CD4-positive, alpha-beta T cell treated with Interleukin-4 for 4 hours (primary cell): ENCODE data around the gene OLIG3.
A peak's percentile ranks its signal among the peaks of the same experiment; 100 is the strongest.

ENCODE experiments used
- DNase-seq: peaks from one replicate; pipeline ENCODE4 v3.0.0-alpha.2; 2020

OLIG3 gene

DNA sequence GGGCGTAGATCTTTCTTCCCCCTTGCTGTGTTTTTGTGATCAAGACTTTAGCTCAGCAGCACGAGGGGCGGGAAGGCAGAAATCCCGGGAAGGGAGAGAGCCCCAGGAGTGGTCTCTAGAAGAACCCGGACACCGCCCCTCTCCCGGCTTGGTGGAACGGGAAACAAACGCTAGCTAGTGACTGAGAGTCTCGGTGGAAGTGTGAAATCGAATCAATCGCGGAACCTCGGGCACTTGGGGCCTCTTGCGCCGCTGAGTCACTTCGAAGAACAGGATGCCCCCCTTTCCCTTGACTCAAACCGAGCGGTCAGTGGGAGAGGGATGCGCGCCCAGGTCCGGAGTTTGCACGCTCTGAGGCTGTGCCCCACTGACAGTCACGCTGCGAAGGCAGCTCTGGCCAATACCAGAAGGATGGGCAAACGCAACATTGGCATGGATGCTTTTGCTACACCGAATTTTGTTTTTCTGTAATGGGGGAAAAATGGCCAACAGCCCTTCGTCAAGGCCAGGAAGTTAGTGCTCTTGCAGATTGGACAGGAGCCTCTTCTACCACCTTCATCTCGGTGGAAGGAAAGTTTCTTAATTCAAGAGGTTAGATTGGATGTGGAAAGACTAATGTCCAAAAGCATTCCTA is 1.6 kb upstream of the OLIG3 start:
- no peak for DNase-seq

DNA sequence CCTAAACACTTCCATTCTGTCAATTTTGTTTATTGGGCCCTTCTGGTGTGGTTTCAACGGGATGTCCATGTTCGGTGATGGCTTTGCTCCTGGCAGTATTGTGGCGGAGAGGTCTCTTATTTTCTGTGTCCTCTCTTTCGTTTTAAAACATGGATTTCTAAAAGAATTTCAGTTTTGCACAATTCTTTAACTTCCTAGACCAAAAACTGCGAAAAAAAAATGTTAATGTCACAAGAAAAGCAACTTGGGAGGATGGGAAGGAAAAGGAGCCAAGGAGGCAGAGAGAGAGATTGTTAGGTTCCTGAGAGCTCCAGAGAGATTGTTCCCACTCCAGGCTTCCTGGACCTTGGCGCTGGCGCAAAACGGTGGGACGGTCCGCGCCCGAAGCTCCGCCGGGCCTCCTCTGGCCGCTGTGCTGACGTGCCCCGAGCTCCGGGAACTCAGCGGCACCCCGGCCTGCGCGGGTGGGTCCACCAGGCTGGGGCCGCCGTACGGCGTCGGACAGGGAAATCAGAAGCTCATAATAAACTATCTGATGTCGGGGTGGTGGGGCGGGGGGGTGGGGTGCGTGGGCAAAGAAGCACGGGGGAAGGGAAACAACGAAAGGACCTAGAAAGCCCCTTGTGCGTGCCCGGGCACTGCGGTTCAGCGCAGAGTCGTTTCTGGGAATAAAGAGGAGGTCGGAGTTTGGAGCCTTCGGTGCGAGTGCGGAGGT is 951 bp upstream of the OLIG3 start:
- no peak for DNase-seq

DNA sequence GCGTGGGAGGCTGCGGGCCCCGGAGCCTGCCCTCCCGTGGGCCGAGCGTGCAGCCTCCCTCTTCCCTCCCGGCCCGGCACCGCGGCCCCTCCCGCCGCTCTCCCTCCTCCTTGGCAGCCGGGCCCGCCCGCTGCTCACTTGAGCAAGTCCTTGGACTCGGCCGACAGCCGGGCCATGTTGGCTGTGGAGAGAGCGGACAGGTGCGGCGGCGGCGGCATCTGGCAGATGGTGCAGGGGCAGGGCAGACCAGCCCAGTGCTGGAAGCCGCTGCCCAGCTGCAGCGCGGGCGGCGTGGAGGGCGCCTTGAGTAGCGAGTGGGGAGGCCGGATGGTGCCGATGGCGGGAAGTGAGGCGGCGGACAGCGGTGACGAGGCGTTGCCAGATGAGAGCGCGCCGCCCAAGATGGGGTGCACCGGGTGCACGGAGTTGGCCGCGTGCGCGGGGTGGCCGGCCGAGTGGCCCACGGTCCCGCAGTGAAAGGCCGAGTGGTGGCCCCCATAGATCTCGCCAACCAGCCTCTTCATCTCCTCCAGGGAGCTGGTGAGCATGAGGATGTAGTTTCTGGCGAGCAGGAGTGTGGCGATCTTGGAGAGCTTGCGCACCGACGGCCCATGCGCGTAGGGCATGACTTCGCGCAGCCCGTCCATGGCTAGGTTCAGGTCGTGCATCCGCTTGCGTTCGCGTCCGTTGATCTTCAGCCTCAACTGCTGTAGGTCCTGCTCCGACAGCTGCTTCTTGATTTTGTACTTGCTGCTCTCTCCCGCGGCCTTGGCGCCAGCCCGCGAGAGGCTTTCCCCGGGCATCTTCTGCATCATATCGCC is 766 bp downstream of the OLIG3 start:
- no peak for DNase-seq

DNA sequence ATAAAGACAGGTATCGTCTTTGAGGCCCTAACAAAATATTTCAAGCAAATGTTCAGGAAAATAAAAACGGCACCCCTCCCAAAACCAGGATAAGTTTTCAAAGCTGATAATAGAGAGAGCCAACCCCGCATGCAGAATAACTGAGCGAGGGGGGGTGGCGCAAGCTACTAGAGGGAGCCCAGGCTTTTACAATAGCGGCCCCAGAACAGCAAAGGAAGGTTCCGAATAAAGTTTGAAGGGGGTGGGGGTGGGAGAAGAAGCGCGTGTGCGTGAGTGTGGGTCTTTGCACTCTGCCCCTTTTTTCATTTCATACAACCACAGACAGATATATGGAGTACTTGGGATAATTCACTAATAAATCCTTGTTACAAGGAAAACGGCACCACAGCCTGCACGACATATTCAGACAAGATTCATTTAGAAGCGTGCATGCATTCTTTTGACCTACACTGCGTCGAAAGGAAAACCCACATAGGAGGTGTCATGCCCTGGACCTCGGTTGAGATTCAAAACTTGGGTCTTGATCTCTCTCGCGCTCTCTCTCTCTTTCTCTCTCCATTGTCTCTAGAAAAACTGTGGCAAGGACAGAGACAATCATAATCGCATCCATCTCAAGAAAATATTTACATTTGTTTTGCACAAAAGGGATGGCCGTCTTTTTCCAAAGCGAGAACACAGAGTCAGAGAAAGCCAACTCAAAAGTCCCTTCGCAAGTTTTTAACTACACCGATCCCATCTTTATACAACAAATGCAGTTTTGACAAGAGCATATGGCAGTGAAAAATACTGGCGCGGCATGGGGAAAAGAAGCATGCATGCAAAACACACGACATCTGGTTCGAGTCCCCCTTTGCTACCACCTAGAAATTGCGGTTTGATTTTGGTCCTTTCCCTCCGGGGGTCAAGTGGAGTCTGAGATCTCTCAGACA is 1.6 kb downstream of the OLIG3 start:
- DNase-seq = no peak

DNA sequence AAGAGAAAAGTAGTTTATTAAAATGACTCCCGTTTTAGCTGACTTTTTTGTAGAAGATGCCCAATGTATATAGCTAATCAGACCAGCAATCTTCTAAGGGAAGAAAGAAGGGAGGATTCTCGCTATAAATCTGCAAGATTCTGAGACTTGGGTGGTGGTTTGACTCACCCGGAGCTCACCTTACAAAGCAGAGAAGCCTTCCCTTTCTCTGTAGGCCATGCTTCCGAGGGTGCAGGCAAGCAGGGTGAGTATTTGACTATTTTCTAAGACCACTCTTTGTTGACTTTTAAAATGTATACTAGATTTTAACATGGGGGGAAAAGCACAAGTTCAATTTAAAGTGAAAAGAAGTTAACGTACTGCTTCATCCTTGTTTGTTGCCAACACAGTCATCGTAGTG is 2.7 kb downstream of the OLIG3 start:
- DNase-seq = no peak

DNA sequence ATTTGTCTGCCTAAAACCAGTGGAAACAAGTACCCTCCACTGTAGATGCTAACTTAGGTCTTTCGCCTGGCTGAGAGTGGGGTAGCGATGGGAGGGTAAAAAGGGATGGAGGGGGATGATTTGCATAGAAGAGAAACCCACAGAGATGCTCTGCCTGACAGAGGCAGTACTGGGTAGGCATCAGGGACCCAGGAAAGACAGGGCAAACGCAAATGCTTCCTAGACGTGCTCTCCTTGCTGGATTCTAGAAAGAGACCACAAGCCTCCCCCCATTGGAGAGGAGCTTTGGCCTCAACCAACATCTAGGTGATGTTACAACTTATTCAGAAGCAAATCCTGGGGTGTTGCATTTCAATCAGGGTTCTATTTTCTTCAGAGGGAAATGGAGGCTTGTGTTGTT is 3.2 kb downstream of the OLIG3 start:
- no peak for DNase-seq

DNA sequence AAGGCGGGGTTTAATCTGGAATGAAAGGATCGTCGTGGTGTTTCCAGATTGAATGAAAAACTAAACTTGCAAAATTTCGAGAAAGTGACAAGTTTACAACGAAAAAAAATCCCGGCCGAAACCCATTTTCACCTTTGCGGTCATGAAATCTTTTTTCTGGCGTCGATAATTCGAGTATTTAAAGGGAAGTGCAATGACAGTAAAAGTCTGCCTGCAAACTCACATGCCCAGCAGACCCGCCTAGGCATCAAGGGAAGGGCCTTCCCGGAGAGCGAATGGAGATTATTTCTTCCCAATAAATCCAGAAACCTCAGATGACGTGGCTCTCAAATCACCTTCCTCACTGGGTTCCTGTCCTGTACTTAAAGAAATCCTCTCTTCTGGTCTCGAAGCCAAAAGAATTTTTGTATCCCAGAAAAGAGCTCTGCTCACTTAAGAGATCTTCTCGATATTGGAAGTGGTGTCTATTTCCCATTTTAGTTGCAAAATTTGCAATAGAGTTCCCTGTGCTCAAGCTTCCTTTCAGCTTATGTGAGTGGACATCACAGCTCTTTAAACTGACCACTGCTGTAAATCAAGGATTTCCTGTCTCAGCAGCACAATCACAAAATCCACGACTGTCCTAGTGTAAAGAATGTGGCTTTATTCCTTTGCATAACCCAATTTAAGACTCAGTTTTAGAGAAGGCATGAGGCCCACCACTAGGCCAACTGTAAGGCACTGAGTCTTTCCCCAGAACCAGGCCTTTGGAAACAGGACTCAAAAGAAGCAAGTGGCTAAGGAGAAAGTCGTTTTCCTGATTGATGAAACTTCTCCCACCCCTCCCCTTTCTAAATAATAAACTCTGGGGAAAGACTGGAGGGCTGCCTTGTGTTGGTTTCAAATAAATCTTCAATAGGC is 3.9 kb downstream of the OLIG3 start:
- no peak for DNase-seq

DNA sequence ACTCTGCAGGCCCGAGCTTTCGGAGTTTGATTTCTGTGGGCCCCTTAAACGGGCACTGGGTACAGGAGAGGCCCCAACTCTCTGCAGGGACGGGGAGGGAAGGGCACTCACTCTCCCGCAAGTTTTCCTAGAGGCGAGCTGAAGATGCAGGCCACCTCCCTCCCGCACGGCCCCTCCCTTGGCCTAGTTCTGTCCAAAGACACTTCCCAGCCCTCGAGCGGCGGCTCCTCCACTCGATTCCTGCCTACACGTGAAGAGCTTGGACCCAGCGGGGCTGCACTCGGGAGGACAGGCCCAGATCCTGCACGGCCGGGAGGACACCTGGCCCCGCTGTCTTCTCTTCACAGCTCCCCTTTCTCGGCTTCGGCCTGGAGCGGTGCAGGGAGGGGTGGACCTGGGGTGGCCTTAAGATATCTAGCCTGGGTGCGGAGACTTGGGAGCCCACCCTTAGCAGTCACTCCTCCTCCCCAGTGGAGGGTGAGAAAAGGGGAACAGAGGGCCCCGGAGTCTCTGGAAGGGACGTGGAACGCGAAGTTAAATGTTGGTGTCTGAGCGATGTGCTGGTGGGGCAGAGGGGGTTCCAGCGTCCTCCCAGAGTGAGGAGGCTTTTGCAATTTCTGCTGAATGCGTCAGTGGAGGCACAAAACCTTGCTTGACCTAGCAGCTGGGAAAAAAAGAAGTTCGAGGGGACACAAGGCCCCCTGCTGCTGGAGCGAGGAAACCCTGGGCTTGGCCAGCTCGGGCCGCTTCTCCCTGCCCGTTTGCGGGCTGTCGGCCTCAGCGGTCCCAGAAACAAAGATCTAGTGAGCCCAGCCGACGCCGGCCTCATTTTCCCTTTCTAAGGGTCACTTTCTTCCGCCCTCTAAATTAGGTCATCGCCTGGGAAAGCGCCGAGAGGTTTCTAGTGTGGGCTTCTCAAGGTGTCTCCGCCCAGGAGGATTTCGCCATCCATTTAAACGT is 4.9 kb downstream of the OLIG3 start:
- no peak for DNase-seq

DNA sequence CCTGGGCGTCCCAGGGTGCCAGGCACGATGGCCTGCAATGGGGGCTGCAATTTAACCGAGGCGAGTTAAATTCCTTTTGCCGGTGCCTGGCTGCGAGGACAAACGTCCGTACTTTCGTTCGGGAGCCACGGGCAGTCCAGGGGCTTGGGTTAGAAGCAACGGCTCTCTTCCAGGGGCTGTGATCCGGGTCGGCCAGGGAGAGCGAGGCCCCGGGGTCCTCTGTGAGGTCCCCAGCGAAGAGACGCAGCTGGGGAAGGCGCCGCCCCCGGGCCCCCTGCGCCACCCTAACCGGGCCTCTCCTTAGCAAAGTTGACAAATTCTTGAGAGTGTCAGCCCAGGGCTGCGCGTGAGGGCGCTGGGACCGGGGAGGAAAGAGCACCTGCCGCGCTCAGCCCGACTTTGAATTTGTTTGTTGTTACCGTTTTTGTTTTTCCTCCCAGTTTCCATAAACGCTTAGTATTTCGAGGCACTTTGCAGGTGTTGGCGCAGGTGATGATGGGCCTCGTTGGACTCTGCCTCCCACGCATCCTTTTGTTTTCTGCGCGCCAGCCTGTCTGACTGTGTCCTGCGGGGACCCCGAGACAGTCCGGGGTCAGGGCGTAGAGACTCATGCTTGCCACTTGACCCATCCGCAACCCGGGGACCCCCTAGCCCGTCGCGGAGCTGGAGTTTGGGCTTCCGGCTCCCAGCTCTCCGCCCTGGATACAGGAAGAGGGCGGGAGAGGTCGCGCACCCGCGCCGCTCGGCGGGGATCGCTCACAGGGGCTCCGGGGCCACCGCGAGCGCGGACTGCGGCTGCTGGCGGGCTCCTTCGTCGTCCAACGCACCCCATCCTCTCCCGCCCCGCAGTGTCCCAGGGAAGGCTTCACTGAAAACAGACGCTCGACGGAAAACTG is 5.8 kb downstream of the OLIG3 start:
- DNase-seq = no peak

DNA sequence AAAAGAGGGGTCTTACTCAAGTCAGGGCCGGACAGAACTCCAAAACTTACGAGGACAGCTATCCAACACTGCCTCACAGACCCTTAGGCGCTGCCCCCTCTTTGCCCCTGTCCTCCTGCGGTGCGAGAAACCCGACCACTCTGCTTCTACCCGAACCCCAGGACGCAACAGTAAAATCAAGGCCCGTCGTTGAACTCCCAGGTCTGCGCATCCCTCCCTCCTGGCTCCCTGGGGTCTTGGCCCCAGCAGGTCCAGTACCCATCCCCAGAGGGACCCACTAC is 6.4 kb downstream of the OLIG3 start:
- no peak for DNase-seq

DNA sequence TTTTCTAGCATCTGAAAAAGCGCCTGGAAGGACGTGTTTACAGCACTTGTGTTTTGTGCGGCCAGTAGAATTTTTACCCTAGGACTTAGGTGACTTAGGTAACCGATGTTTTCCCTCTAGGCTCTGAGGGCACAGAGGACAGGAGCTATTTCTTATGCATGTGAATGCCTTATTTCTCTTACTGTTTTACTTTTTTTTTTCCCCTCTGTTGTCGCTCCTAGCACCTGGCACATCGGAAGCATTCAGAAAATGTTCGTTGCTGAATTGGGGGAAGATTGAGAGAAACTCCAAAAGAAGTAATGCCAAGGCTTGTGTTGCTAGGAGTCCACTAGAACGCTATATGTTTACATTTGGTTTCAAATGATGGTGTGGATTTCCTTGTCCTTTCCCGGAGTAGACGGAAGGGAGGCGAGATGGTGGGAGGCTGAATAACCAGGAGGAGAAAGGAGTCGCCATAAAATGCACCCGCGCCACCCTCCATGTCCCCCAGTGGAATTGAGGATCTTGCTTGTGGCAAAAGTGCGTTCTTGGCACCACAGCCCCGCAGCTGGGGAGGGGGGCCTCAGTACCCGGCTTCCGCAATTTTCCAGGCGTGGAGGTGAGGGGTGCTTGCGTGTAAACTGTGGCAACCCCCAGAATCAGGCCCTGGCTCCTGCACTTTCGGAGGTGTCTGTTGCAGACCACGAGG is 6.9 kb downstream of the OLIG3 start:
- DNase-seq = no peak

DNA sequence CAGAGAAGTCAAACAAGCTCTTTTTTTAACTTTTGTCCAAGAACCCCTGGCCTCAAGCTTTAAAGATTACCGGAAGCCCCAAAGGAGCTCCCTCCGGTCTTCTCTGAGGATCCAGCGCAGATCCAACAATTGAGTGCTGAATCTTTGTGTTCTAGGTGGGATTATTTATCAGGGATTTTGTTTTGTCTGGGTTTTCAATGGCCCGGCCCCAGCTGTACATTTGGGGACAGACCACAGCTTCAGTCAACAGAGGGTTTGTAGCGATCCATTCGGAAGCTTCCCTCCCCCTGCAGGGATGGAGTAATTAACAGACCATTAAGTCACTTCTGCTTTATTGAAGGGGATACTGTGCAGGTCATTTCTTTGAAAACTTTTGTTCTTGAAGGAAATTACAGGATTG is 7.8 kb downstream of the OLIG3 start:
- no peak for DNase-seq

DNA sequence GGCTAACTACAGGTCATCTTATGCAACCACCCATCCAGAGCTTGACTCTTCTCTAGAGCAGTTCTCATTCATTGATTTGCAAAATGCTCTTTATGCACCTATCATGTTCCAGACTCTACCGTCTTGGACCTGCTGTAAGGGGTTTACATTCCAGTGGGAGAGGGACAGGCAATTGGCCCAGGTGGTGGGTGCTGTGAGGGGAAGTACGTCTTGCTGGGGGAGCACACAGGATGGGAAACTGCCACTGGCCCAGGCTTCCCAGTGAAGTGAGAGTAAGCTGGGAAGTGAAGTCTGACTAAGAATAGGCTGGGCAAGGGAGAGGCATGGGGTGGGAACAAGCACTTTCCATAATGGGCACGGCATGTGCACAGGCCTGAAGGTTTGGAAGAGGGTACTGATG is 13.8 kb downstream of the OLIG3 start:
- no peak for DNase-seq

DNA sequence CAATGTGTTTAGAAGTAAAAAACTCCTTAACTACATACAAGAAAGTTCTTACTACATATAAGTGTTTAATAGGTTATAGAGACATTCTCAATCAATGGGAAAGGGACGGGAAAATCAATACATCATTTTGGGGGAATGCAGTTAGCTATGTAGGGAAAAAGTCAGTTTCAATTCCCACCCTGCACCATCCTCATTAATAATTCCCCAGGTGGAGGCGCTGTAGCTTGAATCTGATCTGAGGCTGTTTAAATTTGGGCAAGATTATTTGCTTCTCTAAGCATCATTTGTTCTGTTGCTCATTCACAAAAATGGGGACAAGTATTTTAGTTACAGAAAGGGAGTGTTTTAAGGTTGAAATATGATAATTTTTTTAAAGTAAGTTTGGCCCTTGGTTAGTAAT is 19.1 kb downstream of the OLIG3 start:
- peak; percentile 7 for DNase-seq

DNA sequence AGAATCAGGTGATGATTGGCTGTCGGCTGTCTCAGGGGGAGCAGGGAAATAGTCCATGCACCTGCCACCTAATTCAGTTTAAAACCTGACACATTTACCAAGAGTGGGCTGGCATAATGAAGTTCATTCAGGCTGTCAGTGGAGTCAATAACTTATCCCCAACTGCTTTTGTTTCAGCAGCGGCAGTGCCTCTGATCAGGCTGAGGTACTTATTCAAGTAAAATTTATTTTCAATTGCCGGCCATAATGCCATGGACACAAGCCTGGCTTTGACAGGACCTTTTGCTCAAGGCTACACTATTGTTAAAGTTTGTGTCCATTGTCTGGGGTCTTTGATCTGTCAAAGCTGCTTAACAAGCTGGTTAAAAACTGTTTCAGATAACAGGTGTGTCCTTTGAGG is 20.6 kb downstream of the OLIG3 start:
- DNase-seq = no peak

DNA sequence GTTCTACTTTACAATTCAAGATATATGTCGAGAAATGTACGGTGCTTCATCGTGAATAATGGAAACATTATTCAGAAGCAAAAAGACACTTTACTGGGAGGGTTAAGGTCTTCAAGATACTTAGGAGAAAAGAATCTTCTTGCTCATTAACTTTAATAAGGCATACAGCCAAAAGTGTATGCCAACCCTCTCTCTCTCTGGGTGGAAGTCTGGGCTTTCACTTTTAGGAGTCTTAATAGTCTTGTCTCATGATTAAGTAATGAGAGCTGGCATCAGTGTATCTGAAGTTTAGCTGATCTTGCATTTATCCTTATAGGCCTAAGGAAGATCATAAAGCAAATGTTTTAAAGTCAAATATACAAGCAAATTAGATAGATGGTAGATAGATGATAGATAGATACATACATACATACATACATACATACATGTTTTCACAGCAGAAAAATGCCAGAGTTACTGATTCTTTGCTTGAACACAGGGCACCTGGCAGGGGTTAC is 21.5 kb downstream of the OLIG3 start:
- DNase-seq = no peak

DNA sequence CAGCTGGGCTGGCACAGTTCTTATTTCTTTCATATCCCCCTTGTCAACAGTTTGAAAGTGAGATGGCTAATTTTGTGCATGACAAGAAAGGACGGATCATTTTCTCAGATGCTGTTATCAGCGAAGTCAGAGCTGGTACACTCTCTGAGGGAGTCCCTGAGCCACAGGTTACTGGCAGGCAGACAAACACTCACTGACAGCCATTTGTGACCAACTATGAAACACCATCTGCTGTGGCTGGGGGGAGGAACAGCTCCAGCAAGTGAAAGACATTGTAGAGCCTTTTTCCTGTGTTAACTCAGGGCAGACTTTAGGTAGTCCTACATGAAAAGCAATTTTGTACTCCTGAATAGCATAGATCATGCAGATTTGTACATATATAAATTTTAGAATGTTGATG is 22.2 kb downstream of the OLIG3 start:
- DNase-seq = no peak

DNA sequence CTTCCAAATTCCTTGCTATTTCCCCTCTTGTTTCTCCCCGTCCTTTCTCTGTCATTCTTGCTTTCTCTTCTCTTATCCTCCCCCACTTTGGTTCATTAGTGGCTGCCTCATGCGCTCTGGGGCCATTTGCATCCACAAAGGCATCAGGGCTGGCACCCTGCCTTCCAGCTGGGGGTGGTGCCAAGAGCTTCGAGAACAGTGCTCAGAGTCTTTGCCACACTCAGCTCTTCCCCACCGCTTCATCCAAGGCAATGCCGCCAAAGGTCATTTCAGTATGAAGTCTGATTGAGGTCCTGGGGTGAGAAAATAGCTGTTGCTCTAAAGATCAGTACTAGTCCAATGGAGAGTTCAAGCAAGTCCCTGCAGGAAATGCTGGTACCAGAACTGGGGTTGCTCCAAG is 22.7 kb downstream of the OLIG3 start:
- no peak for DNase-seq

DNA sequence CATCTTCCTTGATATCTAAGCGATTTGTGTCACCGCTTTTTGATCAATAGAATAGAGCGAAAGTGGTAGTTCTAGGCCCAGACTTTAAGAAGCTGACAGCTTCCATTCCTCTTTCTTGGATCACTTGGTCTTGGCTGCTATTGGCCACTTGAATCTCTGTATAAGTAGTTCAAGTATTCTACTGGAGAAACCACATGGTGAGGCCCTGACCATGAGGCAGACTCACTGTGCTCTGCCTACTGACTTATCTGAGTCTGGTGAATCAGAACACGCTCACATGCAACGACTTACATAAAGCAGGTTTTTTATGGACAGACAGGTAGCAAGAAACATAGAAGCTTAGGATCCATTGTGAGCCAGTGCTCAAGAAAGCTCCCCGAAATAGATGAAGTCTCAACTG is 27.0 kb downstream of the OLIG3 start:
- no peak for DNase-seq
